Measurements from ENCODE around the gene ZNF407.
A peak's percentile ranks its signal among the peaks of the same experiment; 100 is the strongest.

Gene ZNF407

GRCh38 chr18:74790451-74790850 lies 192.8 kb downstream of the ZNF407 start:
- H3K4me3 ChIP-seq (replicated peaks in 1 of 2; ENCODE audit: low read depth in 2 of 2, low read length in 2 of 2): no peak overlapping the region
- TF ChIP-seq CTCF (IDR thresholded peaks at IDR 0.05; ENCODE audit: low read depth, low read length): no peak
- DNase-seq (ENCODE audit: low read depth in 2 of 2): no peak

GRCh38 chr18:74791501-74792194 lies 194.0 kb downstream of the ZNF407 start:
- no peak for TF ChIP-seq CTCF (IDR thresholded peaks at IDR 0.05; ENCODE audit: low read depth, low read length)
- no peak overlapping the region for H3K4me3 ChIP-seq (replicated peaks in 1 of 2; ENCODE audit: low read depth in 2 of 2, low read length in 2 of 2)
- no peak for DNase-seq (ENCODE audit: low read depth in 2 of 2)

GRCh38 chr18:74793746-74794145 lies 196.1 kb downstream of the ZNF407 start:
- H3K4me3 ChIP-seq (replicated peaks in 1 of 2; ENCODE audit: low read depth in 2 of 2, low read length in 2 of 2): no peak overlapping the region
- TF ChIP-seq CTCF (IDR thresholded peaks at IDR 0.05; ENCODE audit: low read depth, low read length): no peak

GRCh38 chr18:74795751-74796150 lies 198.1 kb downstream of the ZNF407 start:
- DNase-seq (ENCODE audit: low read depth in 2 of 2): no peak
- H3K4me3 ChIP-seq (replicated peaks in 1 of 2; ENCODE audit: low read depth in 2 of 2, low read length in 2 of 2): no peak overlapping the region
- no peak for TF ChIP-seq CTCF (IDR thresholded peaks at IDR 0.05; ENCODE audit: low read depth, low read length)

More at GRCh38 chr18:74793746-74794145, 196.1 kb downstream of the ZNF407 start:
- DNase-seq (ENCODE audit: low read depth in 2 of 2): no peak

- no peak for TF ChIP-seq CTCF (IDR thresholded peaks at IDR 0.05; ENCODE audit: low read depth, low read length)
These were observed 198.5 kb downstream of the ZNF407 start for GRCh38 chr18:74796211-74796610.

GRCh38 chr18:74796841-74797576 lies 199.3 kb downstream of the ZNF407 start:
- no peak for TF ChIP-seq CTCF (IDR thresholded peaks at IDR 0.05; ENCODE audit: low read depth, low read length)
- H3K4me3 ChIP-seq (replicated peaks in 1 of 2; ENCODE audit: low read depth in 2 of 2, low read length in 2 of 2): no peak overlapping the region
- DNase-seq (ENCODE audit: low read depth in 2 of 2): peak; percentile 39 to 56

More at GRCh38 chr18:74796211-74796610, 198.5 kb downstream of the ZNF407 start:
- no peak for DNase-seq (ENCODE audit: low read depth in 2 of 2)
- H3K4me3 ChIP-seq (replicated peaks in 1 of 2; ENCODE audit: low read depth in 2 of 2, low read length in 2 of 2): no peak overlapping the region
